DOHH2 (cell line): ENCODE measurements around the gene CYP46A1.

Experiments used
- H3F3A ChIP-seq: fragments of 200-600 bp; sonication (generic), shearing (Covaris generic); 2 replicates; pipeline ENCODE4 v1.6.0; 2016; ENCODE audit warnings: antibody characterized with exemption, mild to moderate bottlenecking; ENCODE audit not compliant: control insufficient read depth, insufficient read depth
- H3K27ac ChIP-seq: fragments of 200-600 bp; sonication (generic); 2 replicates; pipeline ENCODE4 v1.5.1; 2014; ENCODE audit warnings: low read depth, mild to moderate bottlenecking, low read length, moderate library complexity
- H3K27me3 ChIP-seq: fragments of 200-600 bp; sonication (generic); 2 replicates; pipeline ENCODE4 v1.6.1; 2014; ENCODE audit warnings: mild to moderate bottlenecking, low read length, mixed read lengths; ENCODE audit not compliant: control insufficient read depth
- H3K36me3 ChIP-seq: fragments of 200-600 bp; sonication (generic); 2 replicates; pipeline ENCODE4 v1.6.1; 2014; ENCODE audit warnings: mild to moderate bottlenecking, low read length, moderate library complexity, mixed read lengths; ENCODE audit not compliant: control insufficient read depth
- H3K4me1 ChIP-seq: fragments of 200-600 bp; sonication (generic); 2 replicates; pipeline ENCODE4 v1.6.1; 2014; ENCODE audit warnings: mild to moderate bottlenecking, low read length, mixed read lengths; ENCODE audit not compliant: control insufficient read depth
- H3K4me2 ChIP-seq: fragments of 200-600 bp; sonication (generic); 2 replicates; pipeline ENCODE4 v1.6.0; 2014; ENCODE audit warnings: mild to moderate bottlenecking, low read length, moderate library complexity
- H3K4me3 ChIP-seq: fragments of 200-600 bp; sonication (generic); 2 replicates; pipeline ENCODE4 v1.5.1; 2014; ENCODE audit warnings: mild to moderate bottlenecking, low read length, mixed read lengths
- H3K79me2 ChIP-seq: fragments of 200-600 bp; sonication (generic); 2 replicates; pipeline ENCODE4 v1.6.1; 2014; ENCODE audit warnings: mild to moderate bottlenecking, low read length, mixed read lengths; ENCODE audit not compliant: control insufficient read depth
- H3K9me2 ChIP-seq: fragments of 200-600 bp; sonication (generic); replicated peaks from 2 replicates; pipeline ENCODE4 v1.6.1; 2014; ENCODE audit warnings: mild to moderate bottlenecking, low read length, mixed read lengths; ENCODE audit not compliant: control insufficient read depth
- H3K9me3 ChIP-seq: fragments of 200-600 bp; sonication (generic); 2 replicates; pipeline ENCODE4 v1.6.1; 2014; ENCODE audit warnings: antibody characterized with exemption, low read length, mixed read lengths; ENCODE audit not compliant: control insufficient read depth, insufficient read depth
- H4K20me1 ChIP-seq: fragments of 200-600 bp; sonication (generic); 2 replicates; pipeline ENCODE4 v1.6.0; 2014; ENCODE audit warnings: low read depth, mild to moderate bottlenecking, antibody characterized with exemption, low read length, moderate library complexity; ENCODE audit not compliant: control insufficient read depth, insufficient read depth
- EZH2phosphoT487 ChIP-seq: fragments of 200-600 bp; sonication (generic); IDR thresholded peaks from 2 replicates; pipeline ENCODE4 v1.6.1; 2017; ENCODE audit warnings: borderline replicate concordance, mild to moderate bottlenecking, antibody characterized with exemption, low read length, moderate library complexity, mixed read lengths
- TF ChIP-seq, protein P1 (sequence below): fragments of 200-600 bp; sonication (generic); IDR thresholded peaks from one replicate; pipeline ENCODE4 v1.5.1; 2014; ENCODE audit warnings: antibody characterized with exemption, mild to moderate bottlenecking, low read depth, low read length; ENCODE audit not compliant: poor library complexity, severe bottlenecking

The CYP46A1 gene

DNA sequence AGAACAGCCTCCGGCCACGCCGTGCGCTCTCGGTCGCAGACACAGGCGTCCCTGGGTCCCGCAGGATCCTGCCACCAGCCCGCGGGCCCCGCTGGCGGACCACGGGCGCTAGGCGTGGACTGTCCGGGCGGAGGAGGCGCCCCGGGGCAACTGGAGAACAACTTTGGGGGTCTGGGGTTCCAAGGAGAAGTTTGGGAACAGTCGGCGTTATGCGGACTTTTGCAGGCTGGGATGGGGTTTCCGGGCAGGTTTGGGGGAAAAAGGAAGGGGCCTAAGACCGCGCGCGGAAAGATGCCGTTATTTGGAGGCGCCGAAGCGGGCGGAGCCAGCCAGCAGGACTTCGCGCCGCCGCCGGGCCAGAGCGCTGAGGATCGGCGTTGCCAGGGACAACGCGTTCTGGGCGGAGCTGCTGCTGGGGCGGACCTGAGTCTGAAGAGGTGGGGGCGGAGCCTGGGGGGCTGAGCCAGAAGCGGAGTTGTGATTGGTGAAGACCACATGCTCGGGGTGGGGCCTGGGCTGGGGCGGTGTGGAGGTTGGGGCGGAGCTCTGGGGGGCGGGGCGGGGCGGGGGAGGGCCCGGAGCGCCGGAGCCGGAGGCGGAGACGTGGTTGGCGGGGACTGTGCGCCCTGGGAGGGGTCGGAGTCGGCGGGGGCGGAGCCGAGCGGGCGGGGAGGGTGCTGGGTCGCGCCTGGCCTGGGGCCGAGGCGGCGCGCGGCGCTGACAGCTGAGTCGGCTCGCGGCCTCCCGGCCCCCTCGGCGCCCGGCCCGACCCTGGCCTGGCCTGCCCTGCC lies at the start of gene CYP46A1:
CYP46A1 (plus strand) TSS at position 680 of the 791 bp plus-strand sequence. CDS start 120 bp downstream, outside the sequence.
- Histone ChIP-seq H3K9me2 (no peaks in the 10 kb centered on the region), H3K27me3 (peaks cover 21% of the 10 kb centered on the region), H3F3A (0 out of 2 replicates have a peak, but pooled peaks cover 4% of the 10 kb centered on the region), H3K27ac (peak within 1 kb of the TSS; percentile 34), H4K20me1 (no peaks in the 10 kb centered on the region), H3K4me1 (peaks cover 26% of the 10 kb centered on the region), H3K4me2 (peak within 1 kb of the TSS; percentile 100), H3K9me3 (no peaks in the 10 kb centered on the region), H3K4me3 (peak within 1 kb of the TSS; percentile 92), H3K36me3 (no peaks in the 10 kb centered on the region), H3K79me2 (no peaks in the 10 kb centered on the region)
- TF ChIP-seq EZH2phosphoT487, result no peak
- TF ChIP-seq, protein P1, sequence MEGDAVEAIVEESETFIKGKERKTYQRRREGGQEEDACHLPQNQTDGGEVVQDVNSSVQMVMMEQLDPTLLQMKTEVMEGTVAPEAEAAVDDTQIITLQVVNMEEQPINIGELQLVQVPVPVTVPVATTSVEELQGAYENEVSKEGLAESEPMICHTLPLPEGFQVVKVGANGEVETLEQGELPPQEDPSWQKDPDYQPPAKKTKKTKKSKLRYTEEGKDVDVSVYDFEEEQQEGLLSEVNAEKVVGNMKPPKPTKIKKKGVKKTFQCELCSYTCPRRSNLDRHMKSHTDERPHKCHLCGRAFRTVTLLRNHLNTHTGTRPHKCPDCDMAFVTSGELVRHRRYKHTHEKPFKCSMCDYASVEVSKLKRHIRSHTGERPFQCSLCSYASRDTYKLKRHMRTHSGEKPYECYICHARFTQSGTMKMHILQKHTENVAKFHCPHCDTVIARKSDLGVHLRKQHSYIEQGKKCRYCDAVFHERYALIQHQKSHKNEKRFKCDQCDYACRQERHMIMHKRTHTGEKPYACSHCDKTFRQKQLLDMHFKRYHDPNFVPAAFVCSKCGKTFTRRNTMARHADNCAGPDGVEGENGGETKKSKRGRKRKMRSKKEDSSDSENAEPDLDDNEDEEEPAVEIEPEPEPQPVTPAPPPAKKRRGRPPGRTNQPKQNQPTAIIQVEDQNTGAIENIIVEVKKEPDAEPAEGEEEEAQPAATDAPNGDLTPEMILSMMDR, result no peak

DNA sequence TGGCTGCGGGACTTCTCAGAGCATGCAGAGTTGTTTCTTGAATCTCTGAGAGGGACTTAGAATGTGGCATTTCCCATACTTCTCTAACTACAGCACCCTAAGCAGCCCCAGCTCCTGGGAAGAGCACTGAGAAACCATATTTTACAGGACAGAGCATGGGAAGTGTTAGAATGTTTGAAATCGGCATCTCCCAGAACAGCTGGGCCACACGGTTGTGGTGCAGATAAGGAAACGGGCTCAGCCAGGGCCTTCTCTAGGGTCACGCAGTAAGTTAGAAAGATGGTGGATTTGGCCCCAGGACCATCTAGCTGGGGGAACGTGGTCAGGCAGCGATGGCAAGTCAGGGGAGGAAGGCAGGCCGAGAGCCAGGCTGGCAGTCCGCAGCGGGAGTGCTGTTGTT lies 49.7 kb upstream of the CYP46A1 start:
- no peaks in the 10 kb centered on the region for H3K36me3 ChIP-seq
- no peaks in the 10 kb centered on the region for H3K4me1 ChIP-seq
- H3K27me3 ChIP-seq, result no peaks in the 10 kb centered on the region
- H3K4me2 ChIP-seq, result no peak overlapping the region
- TF ChIP-seq, protein P1, result no peak
- no peaks in the 10 kb centered on the region for H3K79me2 ChIP-seq
- H3K27ac ChIP-seq, result no peak overlapping the region
- H3K9me2 ChIP-seq, result no peaks in the 10 kb centered on the region
- no peak overlapping the region for H3K4me3 ChIP-seq
- H3K9me3 ChIP-seq, result no peaks in the 10 kb centered on the region
- no peaks in the 10 kb centered on the region for H3F3A ChIP-seq
- no peaks in the 10 kb centered on the region for H4K20me1 ChIP-seq

- Histone ChIP-seq H3K4me2 (no peak overlapping the region), H3K36me3 (no peaks in the 10 kb centered on the region), H3K79me2 (no peaks in the 10 kb centered on the region), H3K27ac (no peak overlapping the region), H3K4me3 (no peak overlapping the region), H4K20me1 (no peaks in the 10 kb centered on the region), H3K9me2 (no peaks in the 10 kb centered on the region), H3F3A (no peaks in the 10 kb centered on the region), H3K4me1 (no peaks in the 10 kb centered on the region), H3K9me3 (no peaks in the 10 kb centered on the region), H3K27me3 (no peaks in the 10 kb centered on the region)
- TF ChIP-seq, protein P1, result no peak
- no peak for TF ChIP-seq EZH2phosphoT487
These were observed 49.0 kb upstream of the CYP46A1 start for GRCh38 chr14:99635116-99635515.
